ENCODE data around the gene CLDN25. TPM values are rescaled to one million over a fixed set of nuclear protein-coding genes. Genes with fewer than 3 reads are reported as not detected.

CLDN25 gene
- not detected in 2 replicates for total RNA-seq

GRCh38 chr11:113779496-113779895 is at the start of gene CLDN25:
Gene CLDN25 (plus strand): TSS chr11:113779796. CDS start chr11:113779796, 0 bp downstream.

GRCh38 chr11:113773416-113774173 is 6.0 kb upstream of the CLDN25 start, which contains the start of gene ZW10:
Gene ZW10 (minus strand): TSS chr11:113773692. CDS start chr11:113773666, 26 bp downstream.

Other genes with a start within 250 kb of the CLDN25 start
- under 0.01 and 0.50 TPM in 2 replicates for gene TMPRSS5, start 73.5 kb upstream of the CLDN25 start, total RNA-seq
- 21.1 and 32.1 TPM in 2 replicates for gene ZW10, start 6.1 kb upstream of the CLDN25 start, total RNA-seq
- gene USP28, start 95.8 kb downstream of the CLDN25 start, total RNA-seq, result 36.0 and 38.5 TPM in 2 replicates
- not detected in 2 replicates for gene HTR3B, start 125.0 kb downstream of the CLDN25 start, total RNA-seq
- gene HTR3A, start 195.3 kb downstream of the CLDN25 start, total RNA-seq, result under 0.01 TPM in 1 of 2 replicates, not detected in the other

All from uterine smooth muscle cell (primary cell).